ENCODE data around the gene APOA4. TPM values are rescaled to one million over a fixed set of nuclear protein-coding genes. Genes with fewer than 3 reads are reported as not detected.

APOA4 gene
- polyA plus RNA-seq, 2 of the 4 experiments (the other 2 are of a cell fraction) = not detected

GRCh38 chr11:116772443-116773202 lies 50.5 kb downstream of the APOA4 start, which contains the start of gene BUD13 (continued):
- no peak for TF ChIP-seq HMGXB4 (CRISPR knock-in tag; IDR thresholded peaks at IDR 0.05; ENCODE audit: borderline replicate concordance)
- TF ChIP-seq POLR2AphosphoS2 (conservative IDR thresholded peaks at IDR 0.05; ENCODE audit: low read length) = no peak
- TF ChIP-seq HDAC2 (IDR thresholded peaks at IDR 0.05) = no peak
- no peak for TF ChIP-seq HEYL (CRISPR knock-in tag; IDR thresholded peaks at IDR 0.05)
- TF ChIP-seq EHF (CRISPR knock-in tag; IDR thresholded peaks at IDR 0.05) = no peak

- Histone ChIP-seq H3K4me3 (peak overlapping the region; percentile 63), H3K27ac (peak overlapping the region; percentile 96 to 100), H3K4me1 (peaks cover 15% of the 10 kb centered on the region; the same call in 2 of the 3 replicates), H3K9me3 (no peaks in the 10 kb centered on the region), H3K4me2 (peak overlapping the region; percentile 87)
- POLR2A ChIA-PET = no interaction called here
- ATAC-seq (no peak), DNase-seq (ENCODE audit: low read depth in 1 of 2, low spot score in 1 of 2) (no peak), FAIRE-seq (no peak)
- 10% methylated on average over 2 of the region's 2 CpGs for WGBS (ENCODE audit: missing lambda C conversion rate)
- TF ChIP-seq HEYL (CRISPR knock-in tag; IDR thresholded peaks at IDR 0.05) = no peak
- TF ChIP-seq RARB (CRISPR knock-in tag; IDR thresholded peaks at IDR 0.05) = no peak
- no peak for TF ChIP-seq CEBPB (IDR thresholded peaks at IDR 0.05)
- TF ChIP-seq BCL3 (IDR thresholded peaks at IDR 0.05) = no peak
- TF ChIP-seq BHLHE40 (IDR thresholded peaks at IDR 0.05; ENCODE audit: low read depth, low read length) = no peak
- TF ChIP-seq KDM5A (IDR thresholded peaks at IDR 0.05) = no peak
- TF ChIP-seq JUN (IDR thresholded peaks at IDR 0.05) = no peak
- TF ChIP-seq MAX (IDR thresholded peaks at IDR 0.05) = no peak
- CTCF ChIA-PET = interaction anchor here (1.5 to 1.9 kb wide), 2 partner anchors 29 to 39 kb away, joined by 3 read pairs; no protein-coding TSS in a partner anchor
Measured at GRCh38 chr11:116771935-116772334, 51.2 kb downstream of the APOA4 start.

Other genes with a start within 250 kb of the APOA4 start
- gene BUD13, start 50.3 kb downstream of the APOA4 start, polyA plus RNA-seq (2011; rRNA removed) = 12.6 and 16.2 TPM in 2 replicates
- 9.8 to 10.9 TPM (median 9.8 TPM) in 3 replicates for gene BUD13, start 50.3 kb downstream of the APOA4 start, polyA plus RNA-seq (2017; fragmentation: RNase III; extraction: RNeasy Plus Mini Kit Qiagen cat#74134 plus additional on column Dnase treatment)
- 65.6 and 77.5 TPM in 2 replicates for gene ZPR1, start 35.3 kb downstream of the APOA4 start, polyA plus RNA-seq (2011; rRNA removed)
- gene ZPR1, start 35.3 kb downstream of the APOA4 start, polyA plus RNA-seq (2017; fragmentation: RNase III; extraction: RNeasy Plus Mini Kit Qiagen cat#74134 plus additional on column Dnase treatment) = 42.2 to 49.0 TPM (median 44.1 TPM) in 3 replicates
- gene APOA5, start 31.4 kb downstream of the APOA4 start, polyA plus RNA-seq (2011; rRNA removed) = not detected in 2 replicates
- gene APOA5, start 31.4 kb downstream of the APOA4 start, polyA plus RNA-seq (2017; fragmentation: RNase III; extraction: RNeasy Plus Mini Kit Qiagen cat#74134 plus additional on column Dnase treatment) = not detected in 3 replicates
- gene APOC3, start 6.6 kb upstream of the APOA4 start, polyA plus RNA-seq (2011; rRNA removed) = not detected in 2 replicates
- gene APOC3, start 6.6 kb upstream of the APOA4 start, polyA plus RNA-seq (2017; fragmentation: RNase III; extraction: RNeasy Plus Mini Kit Qiagen cat#74134 plus additional on column Dnase treatment) = not detected in 3 replicates
- gene APOA1, start 14.3 kb upstream of the APOA4 start, polyA plus RNA-seq (2011; rRNA removed) = not detected in 2 replicates
- gene APOA1, start 14.3 kb upstream of the APOA4 start, polyA plus RNA-seq (2017; fragmentation: RNase III; extraction: RNeasy Plus Mini Kit Qiagen cat#74134 plus additional on column Dnase treatment) = 0.10 to 0.23 TPM (median 0.21 TPM) in 3 replicates